HS-5 (cell line): ENCODE results near the gene ST6GALNAC2.
"Not testable (repeated sequence)": the region's sequence is repeated elsewhere in the genome, so short reads cannot be mapped to it uniquely, and the experiment has no call there.

Experiments used
- DNase-seq: peaks from one replicate; pipeline ENCODE4 v3.0.0-alpha.2; 2012; ENCODE audit warnings: low read depth

Gene ST6GALNAC2

GRCh38 chr17:76570457-76570856 is 15.2 kb downstream of the ST6GALNAC2 start:
- DNase-seq = no peak

GRCh38 chr17:76569607-76570279 is 15.9 kb downstream of the ST6GALNAC2 start:
- DNase-seq = no peak

GRCh38 chr17:76568811-76569221 is 16.8 kb downstream of the ST6GALNAC2 start:
- DNase-seq = no peak

- DNase-seq = no peak
Observed at GRCh38 chr17:76567634-76568432, 17.8 kb downstream of the ST6GALNAC2 start.

- no peak for DNase-seq
Observed at GRCh38 chr17:76566988-76567431, 18.6 kb downstream of the ST6GALNAC2 start.

GRCh38 chr17:76566613-76566943 is 19.1 kb downstream of the ST6GALNAC2 start:
- DNase-seq = no peak

GRCh38 chr17:76565728-76566612 is 19.7 kb downstream of the ST6GALNAC2 start:
- DNase-seq = no peak

- not testable (repeated sequence) for DNase-seq
Observed at GRCh38 chr17:76564991-76565727, 20.5 kb downstream of the ST6GALNAC2 start.

GRCh38 chr17:76563359-76563758 is 22.3 kb downstream of the ST6GALNAC2 start:
- DNase-seq = not testable (repeated sequence)

- peak; percentile 89 for DNase-seq
Observed at GRCh38 chr17:76562734-76563148, 22.9 kb downstream of the ST6GALNAC2 start.

GRCh38 chr17:76561799-76562268 is 23.8 kb downstream of the ST6GALNAC2 start:
- DNase-seq = peak; percentile 73

GRCh38 chr17:76561332-76561731 is 24.3 kb downstream of the ST6GALNAC2 start:
- DNase-seq = no peak

GRCh38 chr17:76560877-76561221 is 24.8 kb downstream of the ST6GALNAC2 start:
- no peak for DNase-seq

- no peak for DNase-seq
Observed at GRCh38 chr17:76560036-76560876, 25.4 kb downstream of the ST6GALNAC2 start.

GRCh38 chr17:76559460-76559859 is 26.2 kb downstream of the ST6GALNAC2 start:
- DNase-seq = not testable (repeated sequence)

GRCh38 chr17:76558198-76559095 is 27.2 kb downstream of the ST6GALNAC2 start:
- DNase-seq = no peak

GRCh38 chr17:76557368-76558197 is 28.1 kb downstream of the ST6GALNAC2 start:
- peak; percentile 85 for DNase-seq

GRCh38 chr17:76556765-76557367 is 28.8 kb downstream of the ST6GALNAC2 start:
- DNase-seq = no peak
